Hepatocyte (in vitro differentiated cells): Measurements from ENCODE around the gene SLC38A10.

ENCODE experiments used
- EZH2 ChIP-seq: fragments of 200-600 bp; sonication (generic); IDR thresholded peaks from 2 replicates; pipeline ENCODE4 v1.6.1; 2016; ENCODE audit warnings: antibody characterized with exemption, mild to moderate bottlenecking, borderline replicate concordance
- EZH2phosphoT487 ChIP-seq: fragments of 200-600 bp; sonication (generic); IDR thresholded peaks from one replicate; pipeline ENCODE4 v1.6.1; 2018; ENCODE audit warnings: antibody characterized with exemption, mild to moderate bottlenecking, low read depth, moderate library complexity; ENCODE audit not compliant: unreplicated experiment, severe bottlenecking
- TF ChIP-seq, protein P1 (sequence below): fragments of 200-600 bp; sonication (generic); IDR thresholded peaks from 2 replicates; pipeline ENCODE4 v1.5.1; 2016; ENCODE audit warnings: antibody characterized with exemption, mild to moderate bottlenecking; ENCODE audit not compliant: poor library complexity

- TF ChIP-seq, protein P1, sequence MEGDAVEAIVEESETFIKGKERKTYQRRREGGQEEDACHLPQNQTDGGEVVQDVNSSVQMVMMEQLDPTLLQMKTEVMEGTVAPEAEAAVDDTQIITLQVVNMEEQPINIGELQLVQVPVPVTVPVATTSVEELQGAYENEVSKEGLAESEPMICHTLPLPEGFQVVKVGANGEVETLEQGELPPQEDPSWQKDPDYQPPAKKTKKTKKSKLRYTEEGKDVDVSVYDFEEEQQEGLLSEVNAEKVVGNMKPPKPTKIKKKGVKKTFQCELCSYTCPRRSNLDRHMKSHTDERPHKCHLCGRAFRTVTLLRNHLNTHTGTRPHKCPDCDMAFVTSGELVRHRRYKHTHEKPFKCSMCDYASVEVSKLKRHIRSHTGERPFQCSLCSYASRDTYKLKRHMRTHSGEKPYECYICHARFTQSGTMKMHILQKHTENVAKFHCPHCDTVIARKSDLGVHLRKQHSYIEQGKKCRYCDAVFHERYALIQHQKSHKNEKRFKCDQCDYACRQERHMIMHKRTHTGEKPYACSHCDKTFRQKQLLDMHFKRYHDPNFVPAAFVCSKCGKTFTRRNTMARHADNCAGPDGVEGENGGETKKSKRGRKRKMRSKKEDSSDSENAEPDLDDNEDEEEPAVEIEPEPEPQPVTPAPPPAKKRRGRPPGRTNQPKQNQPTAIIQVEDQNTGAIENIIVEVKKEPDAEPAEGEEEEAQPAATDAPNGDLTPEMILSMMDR = no peak
- TF ChIP-seq EZH2phosphoT487 (no peak), EZH2 (no peak)
Observed at GRCh38 chr17:81213978-81214377, 81.1 kb downstream of the SLC38A10 start.
